Muscle of leg (tissue), 11 donors: ENCODE measurements around the gene FICD. TPM values are rescaled to one million over a fixed set of nuclear protein-coding genes. Genes with fewer than 3 reads are reported as not detected.

Source experiments
- DNase-seq: peaks from one replicate; pipeline ENCODE4 v3.0.0; 2013
- H3K27ac ChIP-seq: one replicate; pipeline ENCODE4 v1.5.1; 2013; ENCODE audit warnings: mild to moderate bottlenecking, low read length, control low read depth
- H3K27me3 ChIP-seq: one replicate; pipeline ENCODE4 v1.6.1; 2013; ENCODE audit warnings: low read length; ENCODE audit not compliant: control insufficient read depth, insufficient read depth
- H3K36me3 ChIP-seq: one replicate; pipeline ENCODE4 v1.6.1; 2013; ENCODE audit warnings: low read length; ENCODE audit not compliant: control insufficient read depth, insufficient read depth
- H3K4me1 ChIP-seq: one replicate; pipeline ENCODE4 v1.6.1; 2013; ENCODE audit warnings: low read length; ENCODE audit not compliant: control insufficient read depth, insufficient read depth
- H3K4me3 ChIP-seq: one replicate; pipeline ENCODE4 v1.5.1; 2013; ENCODE audit warnings: low read length, control low read depth
- H3K9me3 ChIP-seq: replicated peaks from 2 replicates; pipeline ENCODE4 v1.6.1; 2013; ENCODE audit warnings: low read depth, low read length; ENCODE audit not compliant: control insufficient read depth
- WGBS: methylation state at CpG from one replicate; pipeline ENCODE4 v1.1.5; 2013; ENCODE audit warnings: missing lambda C conversion rate; ENCODE audit not compliant: insufficient coverage; 5-methylcytosine and 5-hydroxymethylcytosine counted together
- polyA plus RNA-seq, 8 donors: library from polyadenylated mRNA; unstranded; fragments of 120-200 nt; gene quantifications; one replicate each; pipeline versions ENCODE4 v1.2.1 to v1.2.3, GENCODE V29; 2013; ENCODE audit warnings: inconsistent platforms in 1 of 8, low replicate concordance in 1 of 8; ENCODE audit not compliant: insufficient read length in 8 of 8, insufficient read depth in 1 of 8
- total RNA-seq: library from RNA; stranded (reverse); fragments of 120-200 nt; gene quantifications from one replicate; pipeline ENCODE4 v1.2.4, GENCODE V29; 2013

The FICD gene
- total and polyA plus RNA-seq, 9 donors, result 1.8 to 3.3 (median 2.5) TPM

DNA sequence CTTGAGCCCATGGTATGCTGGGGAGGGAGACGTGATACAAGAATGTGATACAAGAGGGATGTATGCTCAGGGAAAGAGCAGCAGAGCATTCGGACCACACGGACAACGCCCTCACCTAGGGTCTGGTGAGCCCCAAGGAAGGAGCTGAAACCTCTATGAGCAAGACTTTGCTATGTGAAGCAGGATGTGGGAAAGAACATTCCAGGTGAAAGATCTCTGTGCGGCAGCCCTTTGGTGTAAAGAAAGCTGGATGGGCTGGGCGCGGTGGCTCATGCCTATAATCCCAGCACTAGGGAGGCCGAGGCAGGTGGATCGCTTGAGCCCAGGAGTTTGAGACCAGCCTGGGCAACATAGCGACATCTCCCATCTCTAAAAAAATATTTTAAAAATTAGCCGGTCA is 16.9 kb upstream of the FICD start:
- H3K4me3 ChIP-seq, result no peak overlapping the region
- peaks cover 4% of the 10 kb centered on the region for H3K9me3 ChIP-seq
- H3K4me1 ChIP-seq, result no peaks in the 10 kb centered on the region
- DNase-seq, result no peak
- no peaks in the 10 kb centered on the region for H3K36me3 ChIP-seq
- H3K27ac ChIP-seq, result no peak overlapping the region
- 64% methylated on average over 5 of the region's 11 CpGs for WGBS
- peaks cover 2% of the 10 kb centered on the region for H3K27me3 ChIP-seq

- Histone ChIP-seq H3K27ac (no peak overlapping the region), H3K36me3 (no peaks in the 10 kb centered on the region), H3K4me1 (no peaks in the 10 kb centered on the region), H3K27me3 (no peaks in the 10 kb centered on the region), H3K4me3 (no peak overlapping the region), H3K9me3 (peaks cover 4% of the 10 kb centered on the region)
- no CpG with 5 or more reads among the region's 2 CpGs for WGBS
- no peak for DNase-seq
Measured at GRCh38 chr12:108502922-108503321, 12.2 kb upstream of the FICD start.

DNA sequence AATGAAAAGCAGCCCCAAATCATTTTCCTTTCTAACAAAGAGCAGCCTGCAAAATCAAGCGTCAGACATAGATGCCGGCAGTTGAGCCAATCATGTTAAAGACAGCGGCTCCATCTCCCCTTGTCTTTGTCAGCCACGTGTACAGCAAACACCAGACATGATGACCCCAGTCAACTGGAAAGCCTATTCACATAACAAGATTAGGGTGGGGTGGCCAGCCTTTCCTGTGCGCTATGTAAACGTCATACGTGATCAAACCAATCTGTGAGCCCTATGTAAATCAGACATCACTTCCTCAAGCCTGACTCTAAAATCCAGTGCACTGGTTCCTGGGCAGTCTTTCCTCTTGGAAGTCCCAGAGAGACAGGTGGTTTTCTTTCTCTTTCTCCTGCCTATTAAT is 9.9 kb upstream of the FICD start:
- Histone ChIP-seq H3K4me3 (no peak overlapping the region), H3K4me1 (no peaks in the 10 kb centered on the region), H3K36me3 (no peaks in the 10 kb centered on the region), H3K27ac (no peak overlapping the region), H3K9me3 (peaks cover 4% of the 10 kb centered on the region), H3K27me3 (peaks cover 5% of the 10 kb centered on the region)
- WGBS, result 67% methylated on average over 3 of the region's 7 CpGs
- no peak for DNase-seq

DNA sequence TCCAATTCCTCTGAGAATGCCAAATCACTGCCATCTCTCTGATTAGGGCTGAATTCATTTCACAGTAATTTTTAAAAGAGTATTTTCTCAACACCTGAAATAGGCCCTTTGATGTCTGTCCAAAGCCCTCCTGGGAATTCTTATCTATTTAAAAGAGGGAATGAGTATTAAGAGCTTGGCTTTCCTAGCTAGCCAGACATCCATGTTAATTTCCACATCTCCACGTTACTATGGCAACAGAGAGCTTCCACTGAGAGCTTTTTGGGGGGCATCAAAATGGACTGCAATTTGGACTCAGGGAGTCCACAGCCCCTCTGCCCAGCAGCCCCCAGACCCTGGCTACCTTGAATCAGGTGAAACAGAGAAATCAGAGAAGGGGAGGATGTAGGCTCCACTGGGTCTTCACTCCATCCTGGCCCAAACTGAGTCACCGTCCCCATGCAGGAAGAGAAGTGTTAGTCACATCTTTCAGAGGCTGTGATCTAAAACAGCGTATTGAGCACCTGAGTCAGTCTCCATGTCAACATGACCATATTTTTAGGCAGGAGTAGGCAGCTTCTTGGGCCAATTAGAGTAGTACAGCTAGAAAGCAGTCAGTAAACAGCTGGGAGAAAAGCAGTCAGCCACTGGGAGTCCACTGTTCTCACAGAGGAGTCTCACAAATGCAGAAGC is 7.0 kb upstream of the FICD start:
- no peak overlapping the region for H3K27ac ChIP-seq
- WGBS, result 52% methylated on average over 2 of the region's 3 CpGs
- peaks cover 4% of the 10 kb centered on the region for H3K4me1 ChIP-seq
- no peaks in the 10 kb centered on the region for H3K36me3 ChIP-seq
- peaks cover 5% of the 10 kb centered on the region for H3K27me3 ChIP-seq
- H3K9me3 ChIP-seq, result peaks cover under 1% of the 10 kb centered on the region
- DNase-seq, result no peak
- H3K4me3 ChIP-seq, result no peak overlapping the region

DNA sequence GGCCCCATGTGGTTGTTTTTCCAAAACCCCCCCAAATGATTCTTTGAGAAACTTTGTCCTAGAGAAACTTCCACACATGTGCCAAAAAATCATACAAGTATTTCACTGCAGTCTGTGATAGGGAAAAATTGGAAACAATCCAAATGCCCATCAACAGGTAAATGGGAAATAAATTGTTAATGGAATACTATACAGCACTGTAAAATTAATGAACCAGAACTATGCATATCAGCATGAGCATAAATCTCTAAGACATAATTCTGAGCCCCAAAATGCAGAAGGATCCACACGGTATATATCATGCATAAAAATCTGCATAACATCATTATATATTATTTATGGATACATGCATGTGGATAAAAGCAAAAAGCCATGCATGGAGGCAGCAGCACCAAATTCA is 5.3 kb upstream of the FICD start:
- Histone ChIP-seq H3K9me3 (no peaks in the 10 kb centered on the region), H3K36me3 (no peaks in the 10 kb centered on the region), H3K4me1 (peaks cover 8% of the 10 kb centered on the region), H3K27me3 (peaks cover 5% of the 10 kb centered on the region), H3K4me3 (no peak overlapping the region), H3K27ac (no peak overlapping the region)
- WGBS, result no CpG with 5 or more reads among the region's 1 CpG
- no peak for DNase-seq

DNA sequence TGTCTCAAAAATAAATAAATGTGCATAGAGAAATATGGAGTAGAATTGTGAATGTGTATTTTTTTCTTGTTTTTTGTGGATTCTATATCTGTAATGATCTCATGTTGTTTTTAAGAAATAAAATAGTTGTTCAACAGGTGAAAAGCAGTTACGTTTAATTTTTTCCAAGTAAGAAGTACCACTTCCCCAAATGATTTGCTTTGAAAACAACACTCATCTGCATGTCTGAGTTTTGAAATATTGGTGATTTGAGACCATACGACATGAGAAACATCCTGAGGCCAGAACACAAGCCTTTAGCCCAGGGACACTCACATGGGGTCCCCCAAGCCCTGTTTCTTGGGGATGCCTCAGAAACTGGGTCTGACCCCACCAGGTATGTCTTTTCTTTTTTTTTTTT is 4.2 kb upstream of the FICD start:
- Histone ChIP-seq H3K4me1 (peaks cover 12% of the 10 kb centered on the region), H3K4me3 (no peak overlapping the region), H3K27ac (no peak overlapping the region), H3K27me3 (peaks cover 5% of the 10 kb centered on the region), H3K36me3 (no peaks in the 10 kb centered on the region), H3K9me3 (no peaks in the 10 kb centered on the region)
- DNase-seq, result no peak
- 80% methylated on average over 1 of the region's 2 CpGs for WGBS

GRCh38 chr12:108511633-108512540 is 3.2 kb upstream of the FICD start:
- Histone ChIP-seq H3K4me1 (peaks cover 15% of the 10 kb centered on the region), H3K9me3 (no peaks in the 10 kb centered on the region), H3K27ac (no peak overlapping the region), H3K4me3 (no peak overlapping the region), H3K36me3 (no peaks in the 10 kb centered on the region), H3K27me3 (peaks cover 5% of the 10 kb centered on the region)
- WGBS, result 0% methylated on average over 4 of the region's 15 CpGs
- peak; percentile 79 for DNase-seq

- no peak for DNase-seq
- Histone ChIP-seq H3K4me3 (peak overlapping the region; percentile 91), H3K4me1 (peaks cover 15% of the 10 kb centered on the region), H3K27me3 (no peaks in the 10 kb centered on the region), H3K9me3 (no peaks in the 10 kb centered on the region), H3K36me3 (peaks cover 21% of the 10 kb centered on the region), H3K27ac (peak overlapping the region; percentile 35)
- 32% methylated on average over 19 of the region's 19 CpGs for WGBS
Measured at GRCh38 chr12:108514468-108514972, 557 bp upstream of the FICD start.

DNA sequence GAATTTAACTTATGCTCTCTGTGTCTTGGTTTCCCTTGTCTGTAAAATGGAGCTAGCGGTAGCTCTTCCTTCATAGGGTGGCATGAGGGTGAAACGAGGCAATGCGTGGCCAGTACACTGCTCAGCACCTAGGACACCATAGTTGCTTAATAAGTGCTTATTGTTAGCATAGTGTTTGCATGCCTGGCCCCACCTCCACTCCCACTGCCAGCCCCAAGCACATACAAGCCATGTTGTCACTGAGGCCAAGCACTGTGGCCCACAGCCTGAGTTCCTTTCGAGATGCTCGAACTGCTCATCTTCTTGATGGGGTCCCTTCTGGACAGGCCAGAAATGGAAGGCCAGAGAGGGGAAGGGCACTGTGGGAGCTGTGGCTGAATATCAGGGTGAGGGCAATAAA is 839 bp downstream of the FICD start:
- H3K27me3 ChIP-seq, result no peaks in the 10 kb centered on the region
- peaks cover 33% of the 10 kb centered on the region for H3K36me3 ChIP-seq
- H3K4me3 ChIP-seq, result peak overlapping the region; percentile 91
- no peak for DNase-seq
- H3K27ac ChIP-seq, result no peak overlapping the region
- no peaks in the 10 kb centered on the region for H3K9me3 ChIP-seq
- H3K4me1 ChIP-seq, result peaks cover 15% of the 10 kb centered on the region
- WGBS, result 66% methylated on average over 4 of the region's 5 CpGs

- no peak overlapping the region for H3K4me3 ChIP-seq
- H3K9me3 ChIP-seq, result no peaks in the 10 kb centered on the region
- peaks cover 14% of the 10 kb centered on the region for H3K4me1 ChIP-seq
- H3K36me3 ChIP-seq, result peaks cover 40% of the 10 kb centered on the region
- DNase-seq, result no peak
- H3K27ac ChIP-seq, result no peak overlapping the region
- H3K27me3 ChIP-seq, result no peaks in the 10 kb centered on the region
- 83% methylated on average over 19 of the region's 23 CpGs for WGBS
Measured at GRCh38 chr12:108516511-108517275, 1.6 kb downstream of the FICD start.
